Parathyroid adenoma (tissue), 2 donors: Measurements from ENCODE around the gene CDHR2.

Source experiments
- H2AFZ ChIP-seq: fragments of 300-600 bp; sonication (generic); one replicate; pipeline ENCODE4 v1.7.0; 2017; ENCODE audit warnings: antibody characterized with exemption, mild to moderate bottlenecking
- H3K27ac ChIP-seq: fragments of 300-600 bp; sonication (generic); one replicate; pipeline ENCODE4 v1.7.0; 2017
- H3K27me3 ChIP-seq: fragments of 300-600 bp; sonication (generic); one replicate; pipeline ENCODE4 v1.7.0; 2017; ENCODE audit warnings: low read length; ENCODE audit not compliant: control insufficient read depth, insufficient read depth
- H3K36me3 ChIP-seq: fragments of 300-600 bp; sonication (generic); one replicate; pipeline ENCODE4 v1.7.0; 2017; ENCODE audit warnings: low read length; ENCODE audit not compliant: control insufficient read depth, insufficient read depth
- H3K4me1 ChIP-seq: fragments of 300-600 bp; sonication (generic); one replicate; pipeline ENCODE4 v1.7.0; 2017; ENCODE audit warnings: control low read depth
- H3K4me2 ChIP-seq: fragments of 300-600 bp; sonication (generic); one replicate; pipeline ENCODE4 v1.7.0; 2017; ENCODE audit warnings: low read length
- H3K4me3 ChIP-seq: fragments of 300-600 bp; sonication (generic); one replicate; pipeline ENCODE4 v1.7.0; 2017; ENCODE audit warnings: low read depth, low read length
- H3K79me2 ChIP-seq: fragments of 300-600 bp; sonication (generic); one replicate; pipeline ENCODE4 v1.7.0; 2017; ENCODE audit warnings: control low read depth
- H3K9ac ChIP-seq: fragments of 300-600 bp; sonication (generic); one replicate; pipeline ENCODE4 v1.7.0; 2017; ENCODE audit warnings: mild to moderate bottlenecking
- H3K9me3 ChIP-seq: fragments of 300-600 bp; sonication (generic); one replicate; pipeline ENCODE4 v1.7.0; 2017; ENCODE audit warnings: low read length; ENCODE audit not compliant: control insufficient read depth
- CTCF ChIP-seq: fragments of 300-600 bp; sonication (generic); IDR thresholded peaks from one replicate; pipeline ENCODE4 v1.7.0; 2017; ENCODE audit warnings: antibody characterized with exemption, mild to moderate bottlenecking
- donor health status: primary hyperparathyroidism.

Gene CDHR2

DNA sequence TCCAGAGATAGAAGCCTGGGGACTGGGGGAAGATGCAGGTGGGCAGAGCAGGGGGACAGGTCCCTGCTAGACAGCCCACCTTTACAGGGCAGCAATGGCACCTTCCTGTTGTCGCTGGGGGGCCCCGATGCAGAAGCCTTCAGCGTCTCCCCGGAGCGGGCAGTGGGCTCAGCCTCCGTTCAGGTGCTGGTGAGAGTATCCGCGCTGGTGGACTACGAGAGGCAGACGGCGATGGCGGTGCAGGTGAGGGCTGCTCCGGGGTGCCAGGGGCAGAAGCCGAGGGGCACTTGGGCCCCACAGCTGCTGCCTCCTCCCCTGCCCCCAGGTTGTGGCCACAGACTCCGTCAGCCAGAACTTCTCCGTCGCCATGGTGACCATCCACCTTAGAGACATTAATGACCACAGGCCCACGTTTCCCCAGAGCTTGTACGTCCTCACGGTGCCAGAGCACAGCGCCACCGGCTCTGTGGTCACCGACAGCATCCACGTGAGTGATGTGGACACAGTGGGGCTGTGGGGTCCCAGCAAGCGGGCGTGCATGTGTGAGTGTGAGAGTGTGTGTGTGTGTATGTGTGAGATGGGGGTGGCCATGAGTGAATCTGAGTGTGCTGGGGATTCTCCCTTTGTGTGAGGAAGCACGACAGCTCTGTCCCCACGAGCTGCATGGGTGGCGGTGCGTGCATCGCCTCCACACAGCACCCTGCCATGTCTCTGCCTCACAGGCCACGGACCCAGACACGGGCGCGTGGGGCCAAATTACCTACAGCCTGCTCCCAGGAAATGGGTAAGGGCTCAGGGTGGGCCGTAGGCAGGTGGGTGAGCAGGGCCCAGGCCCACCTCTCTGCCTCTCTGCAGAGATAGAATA is 28.4 kb downstream of the CDHR2 start:
- Histone ChIP-seq H3K9ac (no peak overlapping the region), H3K4me1 (no peaks in the 10 kb centered on the region), H3K9me3 (no peaks in the 10 kb centered on the region), H3K4me3 (no peak overlapping the region), H3K4me2 (no peak overlapping the region), H3K27me3 (no peaks in the 10 kb centered on the region), H3K79me2 (no peaks in the 10 kb centered on the region), H3K27ac (no peak overlapping the region), H3K36me3 (no peaks in the 10 kb centered on the region), H2AFZ (no peak overlapping the region)
- TF ChIP-seq CTCF = no peak

- Histone ChIP-seq H3K4me2 (no peak overlapping the region), H3K27me3 (no peaks in the 10 kb centered on the region), H2AFZ (peak overlapping the region; percentile 61), H3K27ac (no peak overlapping the region), H3K4me3 (no peak overlapping the region), H3K36me3 (no peaks in the 10 kb centered on the region), H3K79me2 (no peaks in the 10 kb centered on the region), H3K4me1 (no peaks in the 10 kb centered on the region), H3K9me3 (no peaks in the 10 kb centered on the region), H3K9ac (no peak overlapping the region)
- TF ChIP-seq CTCF = peak; percentile 74
These were observed 29.3 kb downstream of the CDHR2 start for GRCh38 chr5:176578391-176578808.

DNA sequence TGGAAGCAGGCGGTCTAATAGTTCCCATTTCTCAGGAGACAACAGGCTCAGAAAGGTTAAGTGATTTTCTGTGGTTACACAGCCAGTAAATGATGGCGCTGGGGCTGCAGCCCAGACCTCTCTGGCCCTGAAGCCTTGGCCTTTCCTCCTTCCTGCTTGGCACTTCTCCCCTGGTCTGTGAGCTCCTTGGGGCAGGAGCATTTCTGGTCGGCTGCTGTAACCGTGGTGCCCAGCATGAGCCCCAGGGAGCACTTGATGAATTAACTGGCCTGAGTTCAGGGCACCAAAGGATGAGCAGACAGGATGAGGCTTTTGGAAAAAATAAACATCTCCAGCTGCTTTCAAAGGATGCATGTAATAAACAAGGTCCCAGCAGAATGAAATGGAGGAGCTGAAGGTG is 30.2 kb downstream of the CDHR2 start:
- TF ChIP-seq CTCF = no peak
- no peaks in the 10 kb centered on the region for H3K27me3 ChIP-seq
- H3K9me3 ChIP-seq = no peaks in the 10 kb centered on the region
- H3K36me3 ChIP-seq = no peaks in the 10 kb centered on the region
- no peaks in the 10 kb centered on the region for H3K79me2 ChIP-seq
- no peak overlapping the region for H3K4me2 ChIP-seq
- H2AFZ ChIP-seq = no peak overlapping the region
- no peak overlapping the region for H3K4me3 ChIP-seq
- H3K27ac ChIP-seq = no peak overlapping the region
- no peak overlapping the region for H3K9ac ChIP-seq
- H3K4me1 ChIP-seq = no peaks in the 10 kb centered on the region

DNA sequence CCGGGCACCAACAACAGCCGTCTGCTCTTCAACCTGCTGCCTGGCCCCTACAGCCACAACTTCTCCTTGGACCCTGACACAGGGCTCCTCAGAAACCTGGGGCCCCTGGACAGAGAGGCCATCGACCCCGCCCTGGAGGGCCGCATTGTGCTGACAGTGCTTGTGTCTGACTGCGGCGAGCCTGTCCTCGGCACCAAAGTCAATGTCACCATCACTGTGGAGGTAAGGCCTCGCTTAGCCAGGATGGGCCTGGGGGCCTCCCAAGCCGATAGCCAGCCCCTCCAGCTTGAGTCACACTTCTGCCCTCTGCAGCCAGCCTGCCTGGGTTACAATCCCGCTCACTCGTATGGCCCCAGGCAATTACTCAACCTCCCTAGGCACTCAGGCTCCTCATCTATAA is 32.2 kb downstream of the CDHR2 start:
- Histone ChIP-seq H3K27ac (no peak overlapping the region), H3K79me2 (no peaks in the 10 kb centered on the region), H3K9ac (no peak overlapping the region), H3K36me3 (no peaks in the 10 kb centered on the region), H3K4me2 (no peak overlapping the region), H3K4me1 (no peaks in the 10 kb centered on the region), H3K9me3 (no peaks in the 10 kb centered on the region), H3K27me3 (no peaks in the 10 kb centered on the region), H2AFZ (no peak overlapping the region), H3K4me3 (no peak overlapping the region)
- TF ChIP-seq CTCF = no peak

DNA sequence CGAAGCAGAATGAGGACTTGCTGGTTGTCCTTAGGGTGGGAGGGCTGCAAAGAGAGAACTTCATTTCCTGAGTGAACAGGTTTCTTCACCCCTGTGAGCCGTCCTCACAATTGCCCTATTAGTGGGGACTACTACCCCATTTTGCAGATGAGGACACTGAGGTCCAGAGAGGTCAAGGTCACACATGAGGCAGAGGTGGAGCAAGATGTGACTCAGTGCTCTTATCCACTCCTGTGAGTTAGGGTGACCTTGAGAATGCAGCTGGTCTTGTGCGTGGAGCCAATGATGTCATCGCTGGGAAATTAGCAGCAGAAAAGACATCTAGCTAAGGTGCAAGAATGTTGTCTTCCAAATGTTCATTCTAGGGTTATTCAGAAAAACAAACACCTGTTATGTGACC is 33.9 kb downstream of the CDHR2 start:
- Histone ChIP-seq H3K9ac (no peak overlapping the region), H3K27me3 (no peaks in the 10 kb centered on the region), H3K9me3 (no peaks in the 10 kb centered on the region), H3K4me2 (no peak overlapping the region), H3K36me3 (no peaks in the 10 kb centered on the region), H2AFZ (no peak overlapping the region), H3K4me3 (no peak overlapping the region), H3K27ac (no peak overlapping the region), H3K79me2 (no peaks in the 10 kb centered on the region), H3K4me1 (no peaks in the 10 kb centered on the region)
- TF ChIP-seq CTCF = no peak
